Measurements from ENCODE around the gene SRSF1. TPM values are rescaled to one million over a fixed set of nuclear protein-coding genes. Genes with fewer than 3 reads are reported as not detected.

SRSF1 gene
- total RNA-seq, 1 donor from 2014 or later = 227 TPM

DNA sequence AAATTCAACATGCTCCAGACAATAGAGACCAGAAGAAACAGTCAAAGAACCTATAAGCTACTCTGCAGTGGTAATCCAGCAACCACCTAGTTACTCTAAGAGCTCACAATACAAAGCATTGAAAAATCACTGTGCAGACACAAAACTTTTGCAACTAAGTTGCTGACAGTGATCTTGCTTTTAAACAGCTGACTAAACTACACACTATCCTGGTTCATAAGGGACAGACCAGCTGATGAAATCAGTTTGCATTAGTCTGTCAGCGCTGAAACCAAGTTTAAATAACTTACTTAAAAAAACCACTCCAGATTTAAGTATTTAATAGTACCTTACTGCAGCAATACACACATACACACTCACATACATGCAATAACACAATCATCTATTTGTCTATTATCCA is 23.6 kb downstream of the SRSF1 start:
- peaks cover 6% of the 10 kb centered on the region for H3K9me3 Mint-ChIP-seq (ENCODE audit: unreplicated experiment)
- H3K4me1 Mint-ChIP-seq (ENCODE audit: low read depth, unreplicated experiment) = peaks cover 41% of the 10 kb centered on the region
- TF ChIP-seq, protein P1, sequence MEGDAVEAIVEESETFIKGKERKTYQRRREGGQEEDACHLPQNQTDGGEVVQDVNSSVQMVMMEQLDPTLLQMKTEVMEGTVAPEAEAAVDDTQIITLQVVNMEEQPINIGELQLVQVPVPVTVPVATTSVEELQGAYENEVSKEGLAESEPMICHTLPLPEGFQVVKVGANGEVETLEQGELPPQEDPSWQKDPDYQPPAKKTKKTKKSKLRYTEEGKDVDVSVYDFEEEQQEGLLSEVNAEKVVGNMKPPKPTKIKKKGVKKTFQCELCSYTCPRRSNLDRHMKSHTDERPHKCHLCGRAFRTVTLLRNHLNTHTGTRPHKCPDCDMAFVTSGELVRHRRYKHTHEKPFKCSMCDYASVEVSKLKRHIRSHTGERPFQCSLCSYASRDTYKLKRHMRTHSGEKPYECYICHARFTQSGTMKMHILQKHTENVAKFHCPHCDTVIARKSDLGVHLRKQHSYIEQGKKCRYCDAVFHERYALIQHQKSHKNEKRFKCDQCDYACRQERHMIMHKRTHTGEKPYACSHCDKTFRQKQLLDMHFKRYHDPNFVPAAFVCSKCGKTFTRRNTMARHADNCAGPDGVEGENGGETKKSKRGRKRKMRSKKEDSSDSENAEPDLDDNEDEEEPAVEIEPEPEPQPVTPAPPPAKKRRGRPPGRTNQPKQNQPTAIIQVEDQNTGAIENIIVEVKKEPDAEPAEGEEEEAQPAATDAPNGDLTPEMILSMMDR (IDR thresholded peaks at IDR 0.05; ENCODE audit: partially characterized antibody, unreplicated experiment) = no peak
- H3K36me3 Mint-ChIP-seq (ENCODE audit: unreplicated experiment) = no peaks in the 10 kb centered on the region
- H3K4me3 Mint-ChIP-seq (ENCODE audit: unreplicated experiment) = peak overlapping the region; percentile 55
- DNase-seq = no peak
- peaks cover 9% of the 10 kb centered on the region for H3K27me3 Mint-ChIP-seq (ENCODE audit: unreplicated experiment)
- no peak overlapping the region for H3K27ac Mint-ChIP-seq (ENCODE audit: unreplicated experiment)

- no peak for DNase-seq
- peaks cover 10% of the 10 kb centered on the region for H3K27me3 Mint-ChIP-seq (ENCODE audit: unreplicated experiment)
- H3K27ac Mint-ChIP-seq (ENCODE audit: unreplicated experiment) = no peak overlapping the region
- no peaks in the 10 kb centered on the region for H3K36me3 Mint-ChIP-seq (ENCODE audit: unreplicated experiment)
- peaks cover 41% of the 10 kb centered on the region for H3K4me1 Mint-ChIP-seq (ENCODE audit: low read depth, unreplicated experiment)
- peak overlapping the region; percentile 7 for H3K4me3 Mint-ChIP-seq (ENCODE audit: unreplicated experiment)
- TF ChIP-seq, protein P1 (IDR thresholded peaks at IDR 0.05; ENCODE audit: partially characterized antibody, unreplicated experiment) = no peak
- H3K9me3 Mint-ChIP-seq (ENCODE audit: unreplicated experiment) = peaks cover 5% of the 10 kb centered on the region
These were observed 24.4 kb downstream of the SRSF1 start for GRCh38 chr17:57982452-57983170.

GRCh38 chr17:57980522-57980921 is 26.5 kb downstream of the SRSF1 start:
- Mint-ChIP-seq H3K36me3 (ENCODE audit: unreplicated experiment) (no peaks in the 10 kb centered on the region), H3K4me3 (ENCODE audit: unreplicated experiment) (peak overlapping the region; percentile 14), H3K27ac (ENCODE audit: unreplicated experiment) (no peak overlapping the region), H3K4me1 (ENCODE audit: low read depth, unreplicated experiment) (peaks cover 41% of the 10 kb centered on the region), H3K27me3 (ENCODE audit: unreplicated experiment) (peaks cover 4% of the 10 kb centered on the region), H3K9me3 (ENCODE audit: unreplicated experiment) (no peaks in the 10 kb centered on the region)
- DNase-seq = no peak
- TF ChIP-seq, protein P1 (IDR thresholded peaks at IDR 0.05; ENCODE audit: partially characterized antibody, unreplicated experiment) = no peak

- H3K4me3 Mint-ChIP-seq (ENCODE audit: unreplicated experiment) = no peak overlapping the region
- peaks cover 4% of the 10 kb centered on the region for H3K36me3 Mint-ChIP-seq (ENCODE audit: unreplicated experiment)
- H3K4me1 Mint-ChIP-seq (ENCODE audit: low read depth, unreplicated experiment) = peaks cover 26% of the 10 kb centered on the region
- no peak for DNase-seq
- TF ChIP-seq, protein P1 (IDR thresholded peaks at IDR 0.05; ENCODE audit: partially characterized antibody, unreplicated experiment) = no peak
- H3K9me3 Mint-ChIP-seq (ENCODE audit: unreplicated experiment) = no peaks in the 10 kb centered on the region
- peaks cover 4% of the 10 kb centered on the region for H3K27me3 Mint-ChIP-seq (ENCODE audit: unreplicated experiment)
- no peak overlapping the region for H3K27ac Mint-ChIP-seq (ENCODE audit: unreplicated experiment)
These were observed 28.0 kb downstream of the SRSF1 start for GRCh38 chr17:57979076-57979475.

DNA sequence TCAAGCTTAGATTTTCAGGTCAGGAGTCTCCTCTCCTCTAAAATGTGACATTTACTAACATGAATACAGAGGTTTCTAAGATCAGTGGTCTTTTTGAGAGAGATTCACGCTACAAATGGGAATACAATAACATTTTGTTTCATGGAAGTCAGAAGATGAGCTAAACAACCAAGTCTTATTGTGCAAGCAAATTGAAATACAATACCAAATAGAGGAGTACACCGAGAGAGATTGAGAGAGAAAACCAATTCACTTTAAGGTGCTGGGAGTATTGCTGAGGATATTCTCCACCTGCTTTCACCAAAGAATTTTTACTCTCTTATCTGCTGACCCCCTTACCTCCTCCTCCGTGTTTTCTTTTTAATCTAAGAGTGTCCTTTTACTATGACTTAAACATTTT is 30.5 kb downstream of the SRSF1 start:
- Mint-ChIP-seq H3K4me1 (ENCODE audit: low read depth, unreplicated experiment) (peaks cover 10% of the 10 kb centered on the region), H3K36me3 (ENCODE audit: unreplicated experiment) (peaks cover 4% of the 10 kb centered on the region), H3K9me3 (ENCODE audit: unreplicated experiment) (no peaks in the 10 kb centered on the region), H3K27ac (ENCODE audit: unreplicated experiment) (no peak overlapping the region), H3K4me3 (ENCODE audit: unreplicated experiment) (no peak overlapping the region), H3K27me3 (ENCODE audit: unreplicated experiment) (peaks cover 4% of the 10 kb centered on the region)
- TF ChIP-seq, protein P1 (IDR thresholded peaks at IDR 0.05; ENCODE audit: partially characterized antibody, unreplicated experiment) = no peak
- no peak for DNase-seq

Measured in glutamatergic neuron (in vitro differentiated cells).